Thyroid gland (tissue), 4 donors: ENCODE measurements around the gene ATRNL1. TPM values are rescaled to one million over a fixed set of nuclear protein-coding genes. Genes with fewer than 3 reads are reported as not detected.

Experiments used
- DNase-seq, 2 donors: peaks; one replicate each; pipeline ENCODE4 v3.0.0-alpha.2; 2019
- H3K27ac ChIP-seq, 3 donors: fragments of 200-600 bp; sonication (generic); 1 replicate in 2 of 3; 2 replicates in 1 of 3; pipeline ENCODE4 v1.5.1; 2016 to 2019; ENCODE audit warnings: mild to moderate bottlenecking in 1 of 3, moderate library complexity in 1 of 3
- H3K27me3 ChIP-seq: fragments of 200-600 bp; sonication (generic); one replicate; pipeline ENCODE4 v1.5.1; 2019
- H3K36me3 ChIP-seq, 2 donors: fragments of 200-600 bp; sonication (generic); one replicate each; pipeline ENCODE4 v1.5.1; 2016 to 2019
- H3K4me1 ChIP-seq, 2 donors: fragments of 200-600 bp; sonication (generic); one replicate each; pipeline ENCODE4 v1.5.1; 2017 to 2019
- H3K4me3 ChIP-seq, 3 donors: fragments of 200-600 bp; sonication (generic); replicated peaks in 1 of 3; 1 replicate in 2 of 3; 2 replicates in 1 of 3; pipeline ENCODE4 v1.5.1; 2016; ENCODE audit warnings: mild to moderate bottlenecking in 1 of 3
- H3K9me3 ChIP-seq: fragments of 200-600 bp; sonication (generic); one replicate; pipeline ENCODE4 v1.5.1; 2017
- POLR2A ChIP-seq, 2 donors: fragments of 450-650 bp; IDR thresholded peaks; one replicate each; pipeline ENCODE4 v1.6.1; 2017; ENCODE audit warnings: antibody characterized with exemption in 2 of 2, mild to moderate bottlenecking in 2 of 2, moderate library complexity in 1 of 2
- WGBS, 2 donors: methylation state at CpG; one replicate each; pipeline ENCODE4 v1.1.5; 2017; 5-methylcytosine and 5-hydroxymethylcytosine counted together
- intact Hi-C: fragments of 100-400 bp; cut with DNase I; formaldehyde crosslinking; loops from one replicate; pipeline ENCODE4 v1.15.1; 2023
- total RNA-seq, 4 donors: library from RNA; depleted of rRNA; stranded (reverse); fragments of >200 nt; gene quantifications; one replicate each; pipeline ENCODE4 v1.2.3, GENCODE V29; 2016
- TF ChIP-seq, protein P1 (sequence below), 6 experiments: fragments of 200-600 bp in 3 of 6; fragments of 450-650 bp in 3 of 6; sonication (generic) in 3 of 6; IDR thresholded peaks; one replicate each; pipeline ENCODE4 v1.5.1; 2016 to 2019; ENCODE audit warnings: antibody characterized with exemption in 6 of 6, mild to moderate bottlenecking in 2 of 6, inconsistent platforms in 1 of 6, moderate library complexity in 1 of 6

ATRNL1 gene
- total RNA-seq, 4 donors from 2014 or later: 2.3 to 6.3 (median 3.8) TPM

DNA sequence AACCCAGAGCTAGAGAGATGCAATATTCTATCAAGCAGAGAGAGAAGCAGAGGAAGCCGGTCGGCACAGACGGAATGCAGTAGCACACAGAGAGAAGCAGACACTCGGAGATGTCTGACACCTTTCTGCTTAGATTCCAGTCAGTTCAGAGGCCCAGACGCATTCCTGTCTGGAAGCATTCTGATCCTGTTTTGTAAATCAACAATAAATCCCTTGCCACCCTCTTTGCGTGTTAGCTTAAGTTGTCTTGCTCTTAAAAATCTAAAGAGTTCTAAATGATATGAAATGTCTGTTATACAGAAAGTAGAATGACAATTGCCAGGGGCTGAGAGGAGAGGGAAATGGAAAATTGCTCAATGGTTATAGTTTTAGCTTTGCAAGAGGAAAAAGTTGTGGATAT is 27.4 kb upstream of the ATRNL1 start:
- TF ChIP-seq POLR2A (IDR thresholded peaks at IDR 0.05): no peak
- TF ChIP-seq, protein P1, sequence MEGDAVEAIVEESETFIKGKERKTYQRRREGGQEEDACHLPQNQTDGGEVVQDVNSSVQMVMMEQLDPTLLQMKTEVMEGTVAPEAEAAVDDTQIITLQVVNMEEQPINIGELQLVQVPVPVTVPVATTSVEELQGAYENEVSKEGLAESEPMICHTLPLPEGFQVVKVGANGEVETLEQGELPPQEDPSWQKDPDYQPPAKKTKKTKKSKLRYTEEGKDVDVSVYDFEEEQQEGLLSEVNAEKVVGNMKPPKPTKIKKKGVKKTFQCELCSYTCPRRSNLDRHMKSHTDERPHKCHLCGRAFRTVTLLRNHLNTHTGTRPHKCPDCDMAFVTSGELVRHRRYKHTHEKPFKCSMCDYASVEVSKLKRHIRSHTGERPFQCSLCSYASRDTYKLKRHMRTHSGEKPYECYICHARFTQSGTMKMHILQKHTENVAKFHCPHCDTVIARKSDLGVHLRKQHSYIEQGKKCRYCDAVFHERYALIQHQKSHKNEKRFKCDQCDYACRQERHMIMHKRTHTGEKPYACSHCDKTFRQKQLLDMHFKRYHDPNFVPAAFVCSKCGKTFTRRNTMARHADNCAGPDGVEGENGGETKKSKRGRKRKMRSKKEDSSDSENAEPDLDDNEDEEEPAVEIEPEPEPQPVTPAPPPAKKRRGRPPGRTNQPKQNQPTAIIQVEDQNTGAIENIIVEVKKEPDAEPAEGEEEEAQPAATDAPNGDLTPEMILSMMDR (IDR thresholded peaks at IDR 0.05): no peak
- no peak overlapping the region for H3K4me3 ChIP-seq
- no peaks in the 10 kb centered on the region for H3K36me3 ChIP-seq
- 67 to 69% methylated on average over 6 of the region's 6 CpGs for WGBS, 2 donors
- no peak for DNase-seq
- H3K27me3 ChIP-seq: no peaks in the 10 kb centered on the region
- H3K27ac ChIP-seq: no peak overlapping the region
- no peaks in the 10 kb centered on the region for H3K9me3 ChIP-seq
- no peaks in the 10 kb centered on the region for H3K4me1 ChIP-seq
- intact Hi-C loops: no loop called here

- no peaks in the 10 kb centered on the region for H3K9me3 ChIP-seq
- H3K36me3 ChIP-seq: no peaks in the 10 kb centered on the region
- no peak overlapping the region for H3K4me3 ChIP-seq
- H3K27ac ChIP-seq: no peak overlapping the region
- H3K4me1 ChIP-seq: no peaks in the 10 kb centered on the region
- intact Hi-C loops: no loop called here
- WGBS, 2 donors: 75 to 89% methylated on average over 1 of the region's 1 CpG
- H3K27me3 ChIP-seq: no peaks in the 10 kb centered on the region
- TF ChIP-seq, protein P1 (IDR thresholded peaks at IDR 0.05): no peak
- no peak for TF ChIP-seq POLR2A (IDR thresholded peaks at IDR 0.05)
- DNase-seq: no peak
Measured at GRCh38 chr10:115066528-115066927, 26.6 kb upstream of the ATRNL1 start.

DNA sequence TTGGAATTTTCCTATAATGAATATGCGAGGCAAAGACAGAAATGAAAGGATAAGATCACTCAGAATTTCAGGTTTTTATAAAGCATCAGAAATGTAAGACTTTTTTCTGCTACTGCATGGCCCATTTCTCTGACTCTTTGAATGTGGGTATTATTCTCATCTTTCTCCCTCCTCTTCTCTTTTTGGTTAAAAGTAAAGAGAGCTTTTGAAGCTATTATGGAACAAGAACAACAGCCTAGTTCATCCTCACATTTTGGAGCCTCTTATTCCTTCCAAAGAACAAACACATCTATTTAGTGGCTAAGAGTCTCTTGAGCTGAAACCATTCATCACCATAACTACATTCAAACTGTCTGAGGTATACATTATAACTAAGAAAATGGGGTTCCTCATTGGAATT is 19.4 kb upstream of the ATRNL1 start:
- 80 to 83% methylated on average over 1 of the region's 1 CpG for WGBS, 2 donors
- Histone ChIP-seq H3K27me3 (no peaks in the 10 kb centered on the region), H3K9me3 (no peaks in the 10 kb centered on the region), H3K27ac (no peak overlapping the region), H3K36me3 (no peaks in the 10 kb centered on the region), H3K4me1 (no peaks in the 10 kb centered on the region), H3K4me3 (no peak overlapping the region)
- TF ChIP-seq POLR2A (IDR thresholded peaks at IDR 0.05): no peak
- DNase-seq: no peak
- intact Hi-C loops: no loop called here

- 64 to 67% methylated on average over 2 of the region's 2 CpGs for WGBS, 2 donors
- intact Hi-C loops: no loop called here
- Histone ChIP-seq H3K9me3 (no peaks in the 10 kb centered on the region), H3K36me3 (no peaks in the 10 kb centered on the region), H3K4me3 (no peak overlapping the region), H3K27ac (no peak overlapping the region), H3K4me1 (no peaks in the 10 kb centered on the region), H3K27me3 (no peaks in the 10 kb centered on the region)
- no peak for DNase-seq
- TF ChIP-seq, protein P1 (IDR thresholded peaks at IDR 0.05): no peak
- TF ChIP-seq POLR2A (IDR thresholded peaks at IDR 0.05): no peak
Measured at GRCh38 chr10:115082506-115082905, 10.7 kb upstream of the ATRNL1 start.

- H3K27me3 ChIP-seq: no peaks in the 10 kb centered on the region
- no peak overlapping the region for H3K4me3 ChIP-seq
- intact Hi-C loops: no loop called here
- DNase-seq: no peak
- no peaks in the 10 kb centered on the region for H3K36me3 ChIP-seq
- no peaks in the 10 kb centered on the region for H3K9me3 ChIP-seq
- no peak overlapping the region for H3K27ac ChIP-seq
- WGBS, 2 donors: 61 to 69% methylated on average over 5 of the region's 5 CpGs
- no peaks in the 10 kb centered on the region for H3K4me1 ChIP-seq
- no peak for TF ChIP-seq POLR2A (IDR thresholded peaks at IDR 0.05)
- TF ChIP-seq, protein P1 (IDR thresholded peaks at IDR 0.05): no peak
Measured at GRCh38 chr10:115084277-115084850, 8.8 kb upstream of the ATRNL1 start.
